Measurements from ENCODE around the gene WDFY4. TPM values are rescaled to one million over a fixed set of nuclear protein-coding genes. Genes with fewer than 3 reads are reported as not detected.

WDFY4 gene
- total and polyA plus RNA-seq, 2 experiments from 2014 or later, result 0.14 TPM; not detected in 1

DNA sequence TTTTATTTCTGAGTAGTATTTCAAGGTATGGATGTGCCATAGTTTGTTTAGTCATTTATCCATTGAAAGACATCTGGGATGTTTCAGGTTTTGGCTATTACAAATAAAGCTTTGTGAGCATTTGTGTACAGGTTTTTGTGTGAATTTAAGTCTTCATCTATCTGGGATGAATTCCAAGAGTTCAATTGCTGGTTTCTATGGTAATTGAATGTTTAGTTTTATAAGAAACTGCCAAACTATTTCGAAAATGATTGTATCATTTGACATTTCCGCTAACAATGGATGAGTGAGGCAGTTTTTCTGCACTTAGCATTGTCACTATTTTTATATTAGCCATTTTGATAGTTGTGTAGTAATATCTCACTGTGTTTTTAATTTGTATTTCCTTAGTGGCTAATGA is 99.4 kb downstream of the WDFY4 start:
- H3K27ac Mint-ChIP-seq, result no peak overlapping the region
- no peak overlapping the region for H3K4me3 Mint-ChIP-seq
- Histone ChIP-seq H3F3A (replicated peaks; ENCODE audit: low read depth) (no peaks in the 10 kb centered on the region), H3K4me2 (no peak overlapping the region), H4K20me1 (replicated peaks; ENCODE audit: insufficient read depth) (no peaks in the 10 kb centered on the region), H3K27me3 (ENCODE audit: insufficient read depth) (no peaks in the 10 kb centered on the region), H3K4me3 (no peak overlapping the region), H3K9me2 (ENCODE audit: insufficient read depth) (peaks cover 4% of the 10 kb centered on the region; the same call in 1 of the 2 replicates), H3K79me2 (replicated peaks; ENCODE audit: insufficient read depth) (no peaks in the 10 kb centered on the region), H3K27ac (ENCODE audit: low read depth) (no peak overlapping the region), H2AFZ (no peak overlapping the region), H3K36me3 (ENCODE audit: insufficient read depth) (no peaks in the 10 kb centered on the region), H3K4me1 (ENCODE audit: insufficient read depth) (no peaks in the 10 kb centered on the region)
- DNase-seq (ENCODE audit: low spot score) (no peak), ATAC-seq (no peak)
- no peaks in the 10 kb centered on the region; the same call in 2 of the 3 replicates for H3K9me3 Mint-ChIP-seq
- no peaks in the 10 kb centered on the region for H3K36me3 Mint-ChIP-seq (ENCODE audit: low read depth)
- H3K27me3 Mint-ChIP-seq (ENCODE audit: insufficient read depth, low read depth, poor library complexity), result peaks cover 4% of the 10 kb centered on the region
- H3K4me1 Mint-ChIP-seq, result no peaks in the 10 kb centered on the region
- TF ChIP-seq CREB1 (CRISPR knock-in tag; IDR thresholded peaks at IDR 0.05; ENCODE audit: low read depth), result no peak
- TF ChIP-seq, protein P1, sequence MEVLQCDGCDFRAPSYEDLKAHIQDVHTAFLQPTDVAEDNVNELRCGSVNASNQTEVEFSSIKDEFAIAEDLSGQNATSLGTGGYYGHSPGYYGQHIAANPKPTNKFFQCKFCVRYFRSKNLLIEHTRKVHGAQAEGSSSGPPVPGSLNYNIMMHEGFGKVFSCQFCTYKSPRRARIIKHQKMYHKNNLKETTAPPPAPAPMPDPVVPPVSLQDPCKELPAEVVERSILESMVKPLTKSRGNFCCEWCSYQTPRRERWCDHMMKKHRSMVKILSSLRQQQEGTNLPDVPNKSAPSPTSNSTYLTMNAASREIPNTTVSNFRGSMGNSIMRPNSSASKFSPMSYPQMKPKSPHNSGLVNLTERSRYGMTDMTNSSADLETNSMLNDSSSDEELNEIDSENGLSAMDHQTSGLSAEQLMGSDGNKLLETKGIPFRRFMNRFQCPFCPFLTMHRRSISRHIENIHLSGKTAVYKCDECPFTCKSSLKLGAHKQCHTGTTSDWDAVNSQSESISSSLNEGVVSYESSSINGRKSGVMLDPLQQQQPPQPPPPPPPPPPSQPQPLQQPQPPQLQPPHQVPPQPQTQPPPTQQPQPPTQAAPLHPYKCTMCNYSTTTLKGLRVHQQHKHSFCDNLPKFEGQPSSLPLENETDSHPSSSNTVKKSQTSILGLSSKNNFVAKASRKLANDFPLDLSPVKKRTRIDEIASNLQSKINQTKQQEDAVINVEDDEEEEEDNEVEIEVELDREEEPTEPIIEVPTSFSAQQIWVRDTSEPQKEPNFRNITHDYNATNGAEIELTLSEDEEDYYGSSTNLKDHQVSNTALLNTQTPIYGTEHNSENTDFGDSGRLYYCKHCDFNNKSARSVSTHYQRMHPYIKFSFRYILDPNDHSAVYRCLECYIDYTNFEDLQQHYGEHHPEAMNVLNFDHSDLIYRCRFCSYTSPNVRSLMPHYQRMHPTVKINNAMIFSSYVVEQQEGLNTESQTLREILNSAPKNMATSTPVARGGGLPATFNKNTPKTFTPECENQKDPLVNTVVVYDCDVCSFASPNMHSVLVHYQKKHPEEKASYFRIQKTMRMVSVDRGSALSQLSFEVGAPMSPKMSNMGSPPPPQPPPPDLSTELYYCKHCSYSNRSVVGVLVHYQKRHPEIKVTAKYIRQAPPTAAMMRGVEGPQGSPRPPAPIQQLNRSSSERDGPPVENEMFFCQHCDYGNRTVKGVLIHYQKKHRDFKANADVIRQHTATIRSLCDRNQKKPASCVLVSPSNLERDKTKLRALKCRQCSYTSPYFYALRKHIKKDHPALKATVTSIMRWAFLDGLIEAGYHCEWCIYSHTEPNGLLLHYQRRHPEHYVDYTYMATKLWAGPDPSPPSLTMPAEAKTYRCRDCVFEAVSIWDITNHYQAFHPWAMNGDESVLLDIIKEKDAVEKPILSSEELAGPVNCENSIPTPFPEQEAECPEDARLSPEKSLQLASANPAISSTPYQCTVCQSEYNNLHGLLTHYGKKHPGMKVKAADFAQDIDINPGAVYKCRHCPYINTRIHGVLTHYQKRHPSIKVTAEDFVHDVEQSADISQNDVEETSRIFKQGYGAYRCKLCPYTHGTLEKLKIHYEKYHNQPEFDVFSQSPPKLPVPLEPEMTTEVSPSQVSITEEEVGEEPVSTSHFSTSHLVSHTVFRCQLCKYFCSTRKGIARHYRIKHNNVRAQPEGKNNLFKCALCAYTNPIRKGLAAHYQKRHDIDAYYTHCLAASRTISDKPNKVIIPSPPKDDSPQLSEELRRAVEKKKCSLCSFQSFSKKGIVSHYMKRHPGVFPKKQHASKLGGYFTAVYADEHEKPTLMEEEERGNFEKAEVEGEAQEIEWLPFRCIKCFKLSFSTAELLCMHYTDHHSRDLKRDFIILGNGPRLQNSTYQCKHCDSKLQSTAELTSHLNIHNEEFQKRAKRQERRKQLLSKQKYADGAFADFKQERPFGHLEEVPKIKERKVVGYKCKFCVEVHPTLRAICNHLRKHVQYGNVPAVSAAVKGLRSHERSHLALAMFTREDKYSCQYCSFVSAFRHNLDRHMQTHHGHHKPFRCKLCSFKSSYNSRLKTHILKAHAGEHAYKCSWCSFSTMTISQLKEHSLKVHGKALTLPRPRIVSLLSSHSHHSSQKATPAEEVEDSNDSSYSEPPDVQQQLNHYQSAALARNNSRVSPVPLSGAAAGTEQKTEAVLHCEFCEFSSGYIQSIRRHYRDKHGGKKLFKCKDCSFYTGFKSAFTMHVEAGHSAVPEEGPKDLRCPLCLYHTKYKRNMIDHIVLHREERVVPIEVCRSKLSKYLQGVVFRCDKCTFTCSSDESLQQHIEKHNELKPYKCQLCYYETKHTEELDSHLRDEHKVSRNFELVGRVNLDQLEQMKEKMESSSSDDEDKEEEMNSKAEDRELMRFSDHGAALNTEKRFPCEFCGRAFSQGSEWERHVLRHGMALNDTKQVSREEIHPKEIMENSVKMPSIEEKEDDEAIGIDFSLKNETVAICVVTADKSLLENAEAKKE (CRISPR knock-in tag; IDR thresholded peaks at IDR 0.05), result no peak
- TF ChIP-seq, protein P2, sequence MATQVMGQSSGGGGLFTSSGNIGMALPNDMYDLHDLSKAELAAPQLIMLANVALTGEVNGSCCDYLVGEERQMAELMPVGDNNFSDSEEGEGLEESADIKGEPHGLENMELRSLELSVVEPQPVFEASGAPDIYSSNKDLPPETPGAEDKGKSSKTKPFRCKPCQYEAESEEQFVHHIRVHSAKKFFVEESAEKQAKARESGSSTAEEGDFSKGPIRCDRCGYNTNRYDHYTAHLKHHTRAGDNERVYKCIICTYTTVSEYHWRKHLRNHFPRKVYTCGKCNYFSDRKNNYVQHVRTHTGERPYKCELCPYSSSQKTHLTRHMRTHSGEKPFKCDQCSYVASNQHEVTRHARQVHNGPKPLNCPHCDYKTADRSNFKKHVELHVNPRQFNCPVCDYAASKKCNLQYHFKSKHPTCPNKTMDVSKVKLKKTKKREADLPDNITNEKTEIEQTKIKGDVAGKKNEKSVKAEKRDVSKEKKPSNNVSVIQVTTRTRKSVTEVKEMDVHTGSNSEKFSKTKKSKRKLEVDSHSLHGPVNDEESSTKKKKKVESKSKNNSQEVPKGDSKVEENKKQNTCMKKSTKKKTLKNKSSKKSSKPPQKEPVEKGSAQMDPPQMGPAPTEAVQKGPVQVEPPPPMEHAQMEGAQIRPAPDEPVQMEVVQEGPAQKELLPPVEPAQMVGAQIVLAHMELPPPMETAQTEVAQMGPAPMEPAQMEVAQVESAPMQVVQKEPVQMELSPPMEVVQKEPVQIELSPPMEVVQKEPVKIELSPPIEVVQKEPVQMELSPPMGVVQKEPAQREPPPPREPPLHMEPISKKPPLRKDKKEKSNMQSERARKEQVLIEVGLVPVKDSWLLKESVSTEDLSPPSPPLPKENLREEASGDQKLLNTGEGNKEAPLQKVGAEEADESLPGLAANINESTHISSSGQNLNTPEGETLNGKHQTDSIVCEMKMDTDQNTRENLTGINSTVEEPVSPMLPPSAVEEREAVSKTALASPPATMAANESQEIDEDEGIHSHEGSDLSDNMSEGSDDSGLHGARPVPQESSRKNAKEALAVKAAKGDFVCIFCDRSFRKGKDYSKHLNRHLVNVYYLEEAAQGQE (IDR thresholded peaks at IDR 0.05; ENCODE audit: unreplicated experiment), result no peak
- no peak for TF ChIP-seq EZH2phosphoT487 (IDR thresholded peaks at IDR 0.05; ENCODE audit: unreplicated experiment)
- TF ChIP-seq, protein P3, sequence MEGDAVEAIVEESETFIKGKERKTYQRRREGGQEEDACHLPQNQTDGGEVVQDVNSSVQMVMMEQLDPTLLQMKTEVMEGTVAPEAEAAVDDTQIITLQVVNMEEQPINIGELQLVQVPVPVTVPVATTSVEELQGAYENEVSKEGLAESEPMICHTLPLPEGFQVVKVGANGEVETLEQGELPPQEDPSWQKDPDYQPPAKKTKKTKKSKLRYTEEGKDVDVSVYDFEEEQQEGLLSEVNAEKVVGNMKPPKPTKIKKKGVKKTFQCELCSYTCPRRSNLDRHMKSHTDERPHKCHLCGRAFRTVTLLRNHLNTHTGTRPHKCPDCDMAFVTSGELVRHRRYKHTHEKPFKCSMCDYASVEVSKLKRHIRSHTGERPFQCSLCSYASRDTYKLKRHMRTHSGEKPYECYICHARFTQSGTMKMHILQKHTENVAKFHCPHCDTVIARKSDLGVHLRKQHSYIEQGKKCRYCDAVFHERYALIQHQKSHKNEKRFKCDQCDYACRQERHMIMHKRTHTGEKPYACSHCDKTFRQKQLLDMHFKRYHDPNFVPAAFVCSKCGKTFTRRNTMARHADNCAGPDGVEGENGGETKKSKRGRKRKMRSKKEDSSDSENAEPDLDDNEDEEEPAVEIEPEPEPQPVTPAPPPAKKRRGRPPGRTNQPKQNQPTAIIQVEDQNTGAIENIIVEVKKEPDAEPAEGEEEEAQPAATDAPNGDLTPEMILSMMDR (conservative IDR thresholded peaks at IDR 0.05; ENCODE audit: low read depth in 2 of 2), result no peak
- no peak for TF ChIP-seq EZH2 (IDR thresholded peaks at IDR 0.05; ENCODE audit: low read depth, unreplicated experiment)
- no peak for TF ChIP-seq STAT1 (IDR thresholded peaks at IDR 0.05; ENCODE audit: unreplicated experiment)
- no peak for TF ChIP-seq NANOG (IDR thresholded peaks at IDR 0.05; ENCODE audit: borderline replicate concordance)
- no peak for TF ChIP-seq JUNB (IDR thresholded peaks at IDR 0.05; ENCODE audit: unreplicated experiment)
- no peak for TF ChIP-seq POLR2AphosphoS5 (IDR thresholded peaks at IDR 0.05; ENCODE audit: low read depth)
- no peak for TF ChIP-seq ZNF331 (CRISPR knock-in tag; IDR thresholded peaks at IDR 0.05; ENCODE audit: low read depth)
- TF ChIP-seq ZNF114 (CRISPR knock-in tag; IDR thresholded peaks at IDR 0.05), result no peak
- TF ChIP-seq, protein P4, sequence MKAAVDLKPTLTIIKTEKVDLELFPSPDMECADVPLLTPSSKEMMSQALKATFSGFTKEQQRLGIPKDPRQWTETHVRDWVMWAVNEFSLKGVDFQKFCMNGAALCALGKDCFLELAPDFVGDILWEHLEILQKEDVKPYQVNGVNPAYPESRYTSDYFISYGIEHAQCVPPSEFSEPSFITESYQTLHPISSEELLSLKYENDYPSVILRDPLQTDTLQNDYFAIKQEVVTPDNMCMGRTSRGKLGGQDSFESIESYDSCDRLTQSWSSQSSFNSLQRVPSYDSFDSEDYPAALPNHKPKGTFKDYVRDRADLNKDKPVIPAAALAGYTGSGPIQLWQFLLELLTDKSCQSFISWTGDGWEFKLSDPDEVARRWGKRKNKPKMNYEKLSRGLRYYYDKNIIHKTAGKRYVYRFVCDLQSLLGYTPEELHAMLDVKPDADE (IDR thresholded peaks at IDR 0.05), result no peak
